ENCODE measurements around the gene KCNJ2. TPM values are rescaled to one million over a fixed set of nuclear protein-coding genes. Genes with fewer than 3 reads are reported as not detected.

The KCNJ2 gene
- total RNA-seq, 1 experiment from 2014 or later, result 2.4 TPM

Other genes starting within 250 kb of the KCNJ2 start
- gene KCNJ16, start 94.3 kb upstream of the KCNJ2 start, total RNA-seq (2014; rRNA removed; shearing (Covaris generic); ENCODE audit: low replicate concordance), result 38.1 and 44.6 TPM in 2 replicates